MM.1S (cell line): ENCODE measurements around the gene ZNF710.

Experiments
- DNase-seq: peaks from one replicate; pipeline ENCODE4 v3.0.0-alpha.2; 2015
- H2AFZ ChIP-seq: fragments of 300-600 bp; sonication (generic); 2 replicates; pipeline ENCODE4 v1.6.0; 2016; ENCODE audit warnings: antibody characterized with exemption, low read length
- H3F3A ChIP-seq: fragments of 300-600 bp; sonication (generic); 2 replicates; pipeline ENCODE4 v1.6.1; 2016; ENCODE audit warnings: mild to moderate bottlenecking, antibody characterized with exemption, low read length, moderate library complexity, mixed read lengths; ENCODE audit not compliant: insufficient read depth
- H3K27ac ChIP-seq: fragments of 300-600 bp; sonication (generic); 2 replicates; pipeline ENCODE4 v1.5.1; 2016; ENCODE audit warnings: mild to moderate bottlenecking, low read length
- H3K27me3 ChIP-seq: fragments of 300-600 bp; sonication (generic); replicated peaks from 2 replicates; pipeline ENCODE4 v1.6.0; 2016; ENCODE audit warnings: low read length; ENCODE audit not compliant: insufficient read depth
- H3K36me3 ChIP-seq: fragments of 300-600 bp; sonication (generic); replicated peaks from 2 replicates; pipeline ENCODE4 v1.6.1; 2016; ENCODE audit warnings: mild to moderate bottlenecking, low read length, mixed read lengths; ENCODE audit not compliant: insufficient read depth
- H3K4me1 ChIP-seq: fragments of 300-600 bp; sonication (generic); 2 replicates; pipeline ENCODE4 v1.6.1; 2016; ENCODE audit warnings: low read length, mixed read lengths
- H3K4me2 ChIP-seq: fragments of 300-600 bp; sonication (generic); 2 replicates; pipeline ENCODE4 v1.6.0; 2016; ENCODE audit warnings: low read depth, low read length
- H3K4me3 ChIP-seq: fragments of 300-600 bp; sonication (generic); 2 replicates; pipeline ENCODE4 v1.5.1; 2016; ENCODE audit warnings: low read length, mixed read lengths
- H3K79me2 ChIP-seq: fragments of 300-600 bp; sonication (generic); 2 replicates; pipeline ENCODE4 v1.6.1; 2016; ENCODE audit warnings: mixed run types, low read length, mixed read lengths
- H3K9ac ChIP-seq: fragments of 300-600 bp; sonication (generic); 2 replicates; pipeline ENCODE4 v1.6.1; 2016; ENCODE audit warnings: low read length, mixed read lengths
- H3K9me2 ChIP-seq: fragments of 300-600 bp; sonication (generic); replicated peaks from 2 replicates; pipeline ENCODE4 v1.6.1; 2016; ENCODE audit warnings: mild to moderate bottlenecking, low read length, mixed read lengths; ENCODE audit not compliant: insufficient read depth
- H3K9me3 ChIP-seq: fragments of 300-600 bp; sonication (generic); replicated peaks from 2 replicates; pipeline ENCODE4 v1.6.1; 2016; ENCODE audit warnings: mild to moderate bottlenecking, low read length, mixed read lengths; ENCODE audit not compliant: insufficient read depth
- H4K20me1 ChIP-seq: fragments of 300-600 bp; sonication (generic); 2 replicates; pipeline ENCODE4 v1.6.1; 2016; ENCODE audit warnings: mild to moderate bottlenecking, low read length, moderate library complexity, mixed read lengths; ENCODE audit not compliant: insufficient read depth
- EZH2 ChIP-seq: fragments of 300-600 bp; sonication (generic); optimal IDR thresholded peaks from 2 replicates; pipeline ENCODE3; 2017; ENCODE audit warnings: low read depth, mild to moderate bottlenecking, antibody characterized with exemption, low read length, mixed read lengths
- EZH2phosphoT487 ChIP-seq: fragments of 300-600 bp; sonication (generic); IDR thresholded peaks from 2 replicates; pipeline ENCODE4 v1.6.1; 2018; ENCODE audit warnings: antibody characterized with exemption, low read length
- TF ChIP-seq, protein P1 (sequence below): fragments of 300-600 bp; sonication (generic); IDR thresholded peaks from 2 replicates; pipeline ENCODE4 v1.5.1; 2016; ENCODE audit warnings: antibody characterized with exemption, low read length, mixed read lengths

The ZNF710 gene

DNA sequence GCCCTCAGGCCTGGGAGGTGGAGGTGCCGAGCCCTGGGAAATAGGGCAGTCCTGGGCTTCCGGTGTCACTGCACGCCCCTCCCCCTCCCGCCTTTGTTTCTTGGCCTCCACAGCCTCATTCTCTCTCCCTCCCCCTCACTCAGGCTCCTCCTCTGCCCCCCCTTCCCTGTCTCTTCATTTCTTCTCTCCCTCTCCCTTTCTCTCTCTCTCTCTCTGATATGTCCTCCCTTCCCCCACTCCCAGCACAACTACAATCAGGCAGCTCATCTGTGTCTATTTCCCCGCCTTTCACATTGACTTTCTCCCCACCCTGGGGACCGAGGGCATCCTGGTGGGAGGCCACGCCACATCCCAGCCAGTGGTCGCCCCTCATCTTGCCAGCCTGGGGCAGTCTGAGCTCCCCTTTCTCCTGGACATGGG is 60.9 kb downstream of the ZNF710 start:
- Histone ChIP-seq H3K27ac (no peak overlapping the region), H3K9me2 (no peaks in the 10 kb centered on the region), H3K4me2 (no peak overlapping the region), H3K9ac (no peak overlapping the region), H3K4me1 (peaks cover 25% of the 10 kb centered on the region), H3K9me3 (no peaks in the 10 kb centered on the region), H4K20me1 (no peaks in the 10 kb centered on the region), H3F3A (peaks cover 25% of the 10 kb centered on the region), H3K27me3 (no peaks in the 10 kb centered on the region), H3K36me3 (no peaks in the 10 kb centered on the region), H3K4me3 (no peak overlapping the region), H3K79me2 (peaks cover 56% of the 10 kb centered on the region), H2AFZ (no peak overlapping the region)
- TF ChIP-seq, protein P1, sequence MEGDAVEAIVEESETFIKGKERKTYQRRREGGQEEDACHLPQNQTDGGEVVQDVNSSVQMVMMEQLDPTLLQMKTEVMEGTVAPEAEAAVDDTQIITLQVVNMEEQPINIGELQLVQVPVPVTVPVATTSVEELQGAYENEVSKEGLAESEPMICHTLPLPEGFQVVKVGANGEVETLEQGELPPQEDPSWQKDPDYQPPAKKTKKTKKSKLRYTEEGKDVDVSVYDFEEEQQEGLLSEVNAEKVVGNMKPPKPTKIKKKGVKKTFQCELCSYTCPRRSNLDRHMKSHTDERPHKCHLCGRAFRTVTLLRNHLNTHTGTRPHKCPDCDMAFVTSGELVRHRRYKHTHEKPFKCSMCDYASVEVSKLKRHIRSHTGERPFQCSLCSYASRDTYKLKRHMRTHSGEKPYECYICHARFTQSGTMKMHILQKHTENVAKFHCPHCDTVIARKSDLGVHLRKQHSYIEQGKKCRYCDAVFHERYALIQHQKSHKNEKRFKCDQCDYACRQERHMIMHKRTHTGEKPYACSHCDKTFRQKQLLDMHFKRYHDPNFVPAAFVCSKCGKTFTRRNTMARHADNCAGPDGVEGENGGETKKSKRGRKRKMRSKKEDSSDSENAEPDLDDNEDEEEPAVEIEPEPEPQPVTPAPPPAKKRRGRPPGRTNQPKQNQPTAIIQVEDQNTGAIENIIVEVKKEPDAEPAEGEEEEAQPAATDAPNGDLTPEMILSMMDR = no peak
- TF ChIP-seq EZH2phosphoT487 (no peak), EZH2 (no peak)
- no peak for DNase-seq

DNA sequence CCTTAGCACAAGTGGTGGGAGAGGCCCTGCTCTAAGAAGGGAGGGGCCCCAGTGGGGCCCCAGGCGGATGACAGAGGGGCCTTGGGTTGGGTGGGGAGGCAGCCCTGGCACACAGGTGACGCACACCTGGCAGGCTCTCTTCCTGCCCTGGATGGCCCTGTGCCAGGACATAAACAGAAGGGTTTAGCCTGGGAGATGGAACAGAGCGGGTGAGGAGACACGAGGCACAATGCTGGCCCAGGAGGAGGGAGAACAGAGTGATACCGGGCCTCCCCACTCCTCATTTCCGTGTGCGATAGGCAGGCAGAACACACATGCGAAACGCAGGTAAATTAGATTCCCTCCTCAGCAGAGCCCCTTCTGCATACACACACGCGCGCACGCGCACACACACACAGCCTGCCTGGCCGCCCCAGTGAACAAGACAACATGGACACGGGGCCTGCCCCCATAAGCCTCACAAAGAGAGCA is 61.4 kb downstream of the ZNF710 start:
- H3K4me1 ChIP-seq = peaks cover 22% of the 10 kb centered on the region
- no peak overlapping the region for H3K4me3 ChIP-seq
- H4K20me1 ChIP-seq = no peaks in the 10 kb centered on the region
- H3K9me2 ChIP-seq = no peaks in the 10 kb centered on the region
- H3K79me2 ChIP-seq = peaks cover 56% of the 10 kb centered on the region
- H3K9me3 ChIP-seq = no peaks in the 10 kb centered on the region
- no peaks in the 10 kb centered on the region for H3K27me3 ChIP-seq
- H2AFZ ChIP-seq = no peak overlapping the region
- DNase-seq = no peak
- H3K27ac ChIP-seq = no peak overlapping the region
- H3K9ac ChIP-seq = no peak overlapping the region
- peaks cover 25% of the 10 kb centered on the region for H3F3A ChIP-seq
- H3K36me3 ChIP-seq = no peaks in the 10 kb centered on the region
- TF ChIP-seq, protein P1 = no peak
- TF ChIP-seq EZH2phosphoT487 (no peak), EZH2 (no peak)
- H3K4me2 ChIP-seq = no peak overlapping the region

DNA sequence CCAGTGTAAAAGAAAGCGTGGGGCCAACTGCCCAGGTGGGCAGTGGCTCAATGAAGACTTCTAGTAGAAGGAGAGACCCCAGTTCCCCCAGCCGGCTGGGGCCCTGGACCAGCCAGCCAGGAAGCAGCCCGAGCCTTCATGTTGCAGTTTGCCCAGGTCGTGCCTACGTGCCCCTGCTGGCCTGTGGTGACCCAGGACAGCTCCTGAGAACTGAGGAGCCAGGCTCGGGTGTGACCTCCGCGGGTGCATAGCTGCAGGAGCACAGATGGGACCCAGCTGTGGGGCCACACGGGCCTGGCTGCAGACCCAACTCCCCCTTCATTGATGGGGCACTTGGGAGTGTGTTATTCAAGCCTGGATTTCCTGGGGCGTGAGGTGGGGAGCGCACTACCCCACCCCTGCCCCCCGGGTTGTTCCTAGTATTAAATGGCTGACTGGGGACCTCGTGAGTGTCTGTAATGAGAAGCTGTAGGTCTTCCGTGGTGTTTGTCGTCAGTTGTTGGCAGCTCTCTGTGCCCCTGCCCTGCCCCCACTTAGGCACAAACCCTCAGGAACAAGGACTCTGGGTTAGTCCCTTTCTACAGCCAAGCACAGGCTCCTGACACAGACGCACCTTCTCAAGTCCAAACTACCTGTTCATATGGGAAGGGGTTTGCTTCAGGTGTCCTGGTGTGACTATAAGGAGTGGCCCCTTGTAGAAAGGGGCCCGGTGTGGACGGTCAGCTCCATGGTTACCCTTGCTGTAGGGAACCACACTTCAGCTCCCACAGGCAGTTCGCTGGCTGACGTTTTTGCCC is 62.0 kb downstream of the ZNF710 start:
- peaks cover 19% of the 10 kb centered on the region for H3F3A ChIP-seq
- no peaks in the 10 kb centered on the region for H4K20me1 ChIP-seq
- no peaks in the 10 kb centered on the region for H3K9me3 ChIP-seq
- no peak overlapping the region for H3K9ac ChIP-seq
- H2AFZ ChIP-seq = no peak overlapping the region
- H3K36me3 ChIP-seq = no peaks in the 10 kb centered on the region; the same call in 1 of the 2 replicates
- no peaks in the 10 kb centered on the region for H3K9me2 ChIP-seq
- H3K4me2 ChIP-seq = no peak overlapping the region
- H3K27me3 ChIP-seq = no peaks in the 10 kb centered on the region
- TF ChIP-seq, protein P1 = no peak
- no peak for TF ChIP-seq EZH2
- no peak for TF ChIP-seq EZH2phosphoT487
- H3K4me1 ChIP-seq = peaks cover 16% of the 10 kb centered on the region
- H3K27ac ChIP-seq = no peak overlapping the region
- no peak for DNase-seq
- peaks cover 61% of the 10 kb centered on the region for H3K79me2 ChIP-seq
- no peak overlapping the region for H3K4me3 ChIP-seq
